NT2/D1 (cell line): ENCODE data around the gene HNMT.
"Not testable (repeated sequence)": the region's sequence is repeated elsewhere in the genome, so short reads cannot be mapped to it uniquely, and the experiment has no call there.

ENCODE experiments used
- DNase-seq: peaks from one replicate; pipeline ENCODE4 v3.0.0-alpha.2; 2011; ENCODE audit warnings: low read depth, low spot score
- H3K27me3 ChIP-seq: 2 replicates; pipeline ENCODE4 v1.6.0; 2011; ENCODE audit warnings: mild to moderate bottlenecking; ENCODE audit not compliant: insufficient read length, insufficient read depth
- H3K36me3 ChIP-seq: 2 replicates; pipeline ENCODE4 v1.6.1; 2011; ENCODE audit warnings: mild to moderate bottlenecking, low read length, mixed read lengths; ENCODE audit not compliant: insufficient read depth, insufficient read length
- H3K4me1 ChIP-seq: 2 replicates; pipeline ENCODE4 v1.5.1; 2011; ENCODE audit not compliant: insufficient read depth, insufficient read length
- H3K4me3 ChIP-seq: 2 replicates; pipeline ENCODE4 v1.5.1; 2011; ENCODE audit warnings: low read depth; ENCODE audit not compliant: insufficient read length
- H3K9ac ChIP-seq: 2 replicates; pipeline ENCODE4 v1.6.0; 2011; ENCODE audit warnings: low read depth; ENCODE audit not compliant: insufficient read length
- H3K9me3 ChIP-seq: 2 replicates; pipeline ENCODE4 v1.5.1; 2011; ENCODE audit warnings: mild to moderate bottlenecking, low read length; ENCODE audit not compliant: insufficient read depth
- SUZ12 ChIP-seq: IDR thresholded peaks from 2 replicates; pipeline ENCODE4 v1.6.1; 2011; ENCODE audit not compliant: insufficient read length, insufficient read depth; ENCODE audit errors: extremely low read depth
- YY1 ChIP-seq: IDR thresholded peaks from 2 replicates; pipeline ENCODE4 v1.6.1; 2011; ENCODE audit not compliant: insufficient read length, insufficient read depth
- ZNF274 ChIP-seq: IDR thresholded peaks from 2 replicates; pipeline ENCODE4 v1.6.1; 2011; ENCODE audit warnings: mild to moderate bottlenecking, low read depth, low read length

Gene HNMT

GRCh38 chr2:137967042-137967441 is 2.8 kb downstream of the HNMT start:
- no peaks in the 10 kb centered on the region for H3K36me3 ChIP-seq
- no peak for DNase-seq
- no peak overlapping the region for H3K9ac ChIP-seq
- no peak overlapping the region for H3K4me3 ChIP-seq
- peaks cover 2% of the 10 kb centered on the region for H3K4me1 ChIP-seq
- no peaks in the 10 kb centered on the region for H3K27me3 ChIP-seq
- TF ChIP-seq ZNF274 (no peak), SUZ12 (no peak), YY1 (no peak)
- no peaks in the 10 kb centered on the region for H3K9me3 ChIP-seq

GRCh38 chr2:137968477-137969417 is 4.5 kb downstream of the HNMT start:
- Histone ChIP-seq H3K9me3 (no peaks in the 10 kb centered on the region), H3K27me3 (no peaks in the 10 kb centered on the region), H3K4me3 (no peak overlapping the region), H3K9ac (no peak overlapping the region), H3K36me3 (no peaks in the 10 kb centered on the region), H3K4me1 (peaks cover 2% of the 10 kb centered on the region)
- TF ChIP-seq YY1, result no peak
- no peak for TF ChIP-seq ZNF274
- TF ChIP-seq SUZ12, result no peak
- DNase-seq, result no peak

GRCh38 chr2:137969418-137969765 is 5.1 kb downstream of the HNMT start:
- Histone ChIP-seq H3K4me1 (peaks cover 2% of the 10 kb centered on the region), H3K9ac (no peak overlapping the region), H3K36me3 (no peaks in the 10 kb centered on the region), H3K9me3 (no peaks in the 10 kb centered on the region), H3K27me3 (no peaks in the 10 kb centered on the region), H3K4me3 (no peak overlapping the region)
- no peak for DNase-seq
- TF ChIP-seq YY1 (no peak), SUZ12 (no peak), ZNF274 (no peak)

- Histone ChIP-seq H3K9me3 (no peaks in the 10 kb centered on the region), H3K9ac (no peak overlapping the region), H3K27me3 (no peaks in the 10 kb centered on the region), H3K4me3 (no peak overlapping the region), H3K4me1 (no peaks in the 10 kb centered on the region), H3K36me3 (no peaks in the 10 kb centered on the region)
- no peak for DNase-seq
- TF ChIP-seq SUZ12, result no peak
- TF ChIP-seq ZNF274, result no peak
- no peak for TF ChIP-seq YY1
These were observed 5.6 kb downstream of the HNMT start for GRCh38 chr2:137969876-137970275.

DNA sequence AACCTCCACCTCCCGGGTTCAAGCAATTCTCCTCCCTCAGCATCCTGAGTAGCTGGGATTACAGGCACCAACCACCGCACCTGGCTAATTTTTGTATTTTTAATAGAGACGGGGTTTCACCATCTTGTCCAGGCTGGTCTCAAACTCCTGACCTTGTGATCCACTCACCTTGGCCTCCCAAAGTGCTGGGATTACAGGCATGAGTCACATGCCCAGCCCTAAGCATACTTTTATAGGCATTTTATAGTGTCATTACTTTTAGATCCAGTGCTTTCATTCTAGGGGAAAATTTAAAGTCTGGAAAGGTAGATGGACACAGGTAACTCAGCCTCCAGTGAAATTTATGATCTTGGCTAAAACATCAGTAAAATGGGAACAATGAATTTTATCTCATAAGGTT is 7.0 kb downstream of the HNMT start:
- not testable (repeated sequence) for H3K9me3 ChIP-seq, H3K27me3 ChIP-seq, H3K4me3 ChIP-seq, H3K4me1 ChIP-seq, H3K9ac ChIP-seq, H3K36me3 ChIP-seq, DNase-seq

DNA sequence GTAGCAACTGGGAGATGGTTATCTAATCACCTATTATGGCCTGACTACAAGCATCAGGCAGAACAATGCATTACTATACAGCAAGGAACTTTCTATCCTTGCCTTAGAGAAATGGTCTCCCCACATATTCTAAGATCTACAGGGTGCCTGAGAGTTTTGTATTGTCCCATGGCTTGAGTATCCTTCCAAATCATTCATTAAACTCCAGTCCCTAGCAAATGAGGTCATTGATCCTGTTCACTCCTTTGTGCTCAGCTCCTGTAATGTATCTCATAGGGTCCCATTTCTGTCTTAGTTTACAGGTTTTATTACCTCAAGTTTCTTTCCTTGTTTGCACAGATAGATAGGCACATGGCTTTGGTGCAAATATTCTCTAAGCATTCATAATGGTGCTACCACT is 9.0 kb downstream of the HNMT start:
- H3K9me3 ChIP-seq, result no peaks in the 10 kb centered on the region
- TF ChIP-seq YY1 (no peak), ZNF274 (no peak), SUZ12 (no peak)
- no peaks in the 10 kb centered on the region for H3K27me3 ChIP-seq
- no peak for DNase-seq
- no peak overlapping the region for H3K9ac ChIP-seq
- no peaks in the 10 kb centered on the region for H3K36me3 ChIP-seq
- no peak overlapping the region for H3K4me3 ChIP-seq
- H3K4me1 ChIP-seq, result no peaks in the 10 kb centered on the region

- Histone ChIP-seq H3K4me3 (no peak overlapping the region), H3K4me1 (no peaks in the 10 kb centered on the region), H3K27me3 (no peaks in the 10 kb centered on the region), H3K9me3 (no peaks in the 10 kb centered on the region), H3K36me3 (no peaks in the 10 kb centered on the region), H3K9ac (no peak overlapping the region)
- DNase-seq, result no peak
- TF ChIP-seq YY1, result no peak
- no peak for TF ChIP-seq ZNF274
- TF ChIP-seq SUZ12, result no peak
These were observed 11.3 kb downstream of the HNMT start for GRCh38 chr2:137975280-137976271.
